ENCODE measurements around the gene TAX1BP3. TPM values are rescaled to one million over a fixed set of nuclear protein-coding genes. Genes with fewer than 3 reads are reported as not detected.

The TAX1BP3 gene
- total and polyA plus RNA-seq, 2 donors (not counting 1 experiment from before 2014, with no cell fraction given) = 121 to 141 TPM

DNA sequence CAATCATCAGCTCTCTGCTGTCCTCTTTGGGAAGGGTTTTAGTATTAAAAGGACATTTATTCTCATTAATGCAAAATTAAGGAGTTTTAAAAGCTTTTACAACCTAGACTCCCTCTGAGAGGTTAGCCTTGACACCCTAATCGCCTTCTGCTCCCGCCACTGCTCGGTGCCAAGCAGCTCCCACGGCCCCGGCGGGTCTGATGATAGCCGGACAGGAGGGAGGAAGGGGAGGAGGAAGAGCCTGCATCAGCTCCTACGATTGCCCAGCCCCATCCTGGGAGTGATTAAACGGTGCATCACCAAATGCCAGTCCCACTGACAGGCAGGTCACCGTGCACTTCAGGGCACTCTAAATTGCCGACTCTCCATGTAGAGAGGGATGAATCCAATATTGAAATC is 40.6 kb downstream of the TAX1BP3 start:
- Histone ChIP-seq H3K4me2 (ENCODE audit: extremely low read depth, insufficient read depth, low read length) (no peak overlapping the region), H2AFZ (ENCODE audit: low read length) (no peak overlapping the region), H4K20me1 (ENCODE audit: control insufficient read depth, extremely low read depth, insufficient read depth, low read length) (no peaks in the 10 kb centered on the region), H3K79me2 (ENCODE audit: control insufficient read depth, insufficient read depth, low read length) (no peaks in the 10 kb centered on the region), H3K4me3 (replicated peaks in 1 of 4; ENCODE audit: control extremely low read depth in 1 of 4, insufficient read depth in 1 of 4, low read depth in 3 of 4, low read length in 4 of 4) (no peak overlapping the region), H3K9me3 (ENCODE audit: control insufficient read depth, insufficient read depth, low read depth, low read length) (no peaks in the 10 kb centered on the region), H3K4me1 (ENCODE audit: control insufficient read depth, extremely low read depth, insufficient read depth, low read length) (no peaks in the 10 kb centered on the region), H3K27ac (ENCODE audit: insufficient read depth, low read length) (no peak overlapping the region), H3K36me3 (ENCODE audit: control insufficient read depth, insufficient read depth, low read length) (peaks cover 14% of the 10 kb centered on the region), H3K9ac (ENCODE audit: insufficient read depth, low read length) (no peak overlapping the region), H3K27me3 (ENCODE audit: control insufficient read depth, insufficient read depth, low read length) (no peaks in the 10 kb centered on the region)
- no peak for DNase-seq (ENCODE audit: low read depth in 2 of 2)
- TF ChIP-seq, protein P1, sequence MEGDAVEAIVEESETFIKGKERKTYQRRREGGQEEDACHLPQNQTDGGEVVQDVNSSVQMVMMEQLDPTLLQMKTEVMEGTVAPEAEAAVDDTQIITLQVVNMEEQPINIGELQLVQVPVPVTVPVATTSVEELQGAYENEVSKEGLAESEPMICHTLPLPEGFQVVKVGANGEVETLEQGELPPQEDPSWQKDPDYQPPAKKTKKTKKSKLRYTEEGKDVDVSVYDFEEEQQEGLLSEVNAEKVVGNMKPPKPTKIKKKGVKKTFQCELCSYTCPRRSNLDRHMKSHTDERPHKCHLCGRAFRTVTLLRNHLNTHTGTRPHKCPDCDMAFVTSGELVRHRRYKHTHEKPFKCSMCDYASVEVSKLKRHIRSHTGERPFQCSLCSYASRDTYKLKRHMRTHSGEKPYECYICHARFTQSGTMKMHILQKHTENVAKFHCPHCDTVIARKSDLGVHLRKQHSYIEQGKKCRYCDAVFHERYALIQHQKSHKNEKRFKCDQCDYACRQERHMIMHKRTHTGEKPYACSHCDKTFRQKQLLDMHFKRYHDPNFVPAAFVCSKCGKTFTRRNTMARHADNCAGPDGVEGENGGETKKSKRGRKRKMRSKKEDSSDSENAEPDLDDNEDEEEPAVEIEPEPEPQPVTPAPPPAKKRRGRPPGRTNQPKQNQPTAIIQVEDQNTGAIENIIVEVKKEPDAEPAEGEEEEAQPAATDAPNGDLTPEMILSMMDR (conservative IDR thresholded peaks at IDR 0.05 in 1 of 2, IDR thresholded peaks at IDR 0.05 in 1 of 2; ENCODE audit: low read depth in 1 of 2, low read length in 2 of 2) = no peak
- no peak for TF ChIP-seq EZH2 (IDR thresholded peaks at IDR 0.05; ENCODE audit: low read length, missing control alignments)

DNA sequence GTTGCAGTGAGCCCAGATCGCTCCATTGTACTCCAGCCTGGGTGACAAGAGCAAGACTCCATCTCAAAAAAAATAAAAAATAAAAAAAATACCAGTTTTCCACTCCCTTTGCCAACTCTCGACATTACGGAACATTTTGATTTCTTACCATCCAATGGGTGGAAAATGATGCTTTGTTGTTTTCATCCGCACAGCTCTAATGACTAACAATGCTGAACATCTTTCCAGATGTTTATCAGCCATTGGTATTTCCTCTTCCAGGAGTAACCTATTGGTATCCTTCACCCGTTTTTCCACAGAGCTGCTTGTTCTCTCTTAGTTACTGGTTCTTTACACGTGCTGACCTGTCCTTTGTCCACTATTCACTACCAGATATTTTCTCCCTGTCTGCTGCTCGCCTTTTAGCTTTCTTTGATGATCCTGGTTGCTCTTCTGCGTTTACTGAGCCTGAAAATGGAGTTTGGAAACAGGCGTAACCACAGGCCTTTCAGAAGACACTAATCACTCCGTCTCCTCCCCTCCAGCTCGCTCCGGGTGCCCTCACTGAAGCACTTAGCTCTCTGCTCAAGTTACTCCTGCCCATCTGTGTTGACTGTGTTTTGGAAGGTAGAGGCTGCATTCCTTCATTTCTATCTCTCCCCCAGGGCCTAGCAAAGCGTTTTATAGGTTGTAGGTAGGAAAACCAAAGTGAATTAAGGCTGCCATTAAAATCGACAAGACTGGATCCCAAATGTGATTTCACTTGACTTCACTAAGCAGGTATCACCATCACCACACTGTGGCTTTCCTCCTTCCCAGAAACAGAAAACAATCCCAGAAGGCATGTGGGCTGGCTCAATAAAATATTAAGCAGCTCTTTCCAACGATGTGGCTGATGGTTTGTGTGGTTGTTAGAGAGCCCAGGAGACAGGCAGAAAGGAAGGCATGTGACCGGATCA is 41.3 kb downstream of the TAX1BP3 start:
- H3K4me3 ChIP-seq (replicated peaks in 1 of 4; ENCODE audit: control extremely low read depth in 1 of 4, insufficient read depth in 1 of 4, low read depth in 3 of 4, low read length in 4 of 4) = no peak overlapping the region
- H2AFZ ChIP-seq (ENCODE audit: low read length) = no peak overlapping the region
- TF ChIP-seq, protein P1 (conservative IDR thresholded peaks at IDR 0.05 in 1 of 2, IDR thresholded peaks at IDR 0.05 in 1 of 2; ENCODE audit: low read depth in 1 of 2, low read length in 2 of 2) = no peak
- no peak for TF ChIP-seq EZH2 (IDR thresholded peaks at IDR 0.05; ENCODE audit: low read length, missing control alignments)
- H3K4me2 ChIP-seq (ENCODE audit: extremely low read depth, insufficient read depth, low read length) = no peak overlapping the region
- no peak overlapping the region for H3K27ac ChIP-seq (ENCODE audit: insufficient read depth, low read length)
- H3K27me3 ChIP-seq (ENCODE audit: control insufficient read depth, insufficient read depth, low read length) = no peaks in the 10 kb centered on the region
- DNase-seq (ENCODE audit: low read depth in 2 of 2) = no peak
- peaks cover 14% of the 10 kb centered on the region for H3K36me3 ChIP-seq (ENCODE audit: control insufficient read depth, insufficient read depth, low read length)
- H4K20me1 ChIP-seq (ENCODE audit: control insufficient read depth, extremely low read depth, insufficient read depth, low read length) = no peaks in the 10 kb centered on the region
- no peaks in the 10 kb centered on the region for H3K79me2 ChIP-seq (ENCODE audit: control insufficient read depth, insufficient read depth, low read length)
- no peak overlapping the region for H3K9ac ChIP-seq (ENCODE audit: insufficient read depth, low read length)
- no peaks in the 10 kb centered on the region for H3K4me1 ChIP-seq (ENCODE audit: control insufficient read depth, extremely low read depth, insufficient read depth, low read length)
- H3K9me3 ChIP-seq (ENCODE audit: control insufficient read depth, insufficient read depth, low read depth, low read length) = no peaks in the 10 kb centered on the region

DNA sequence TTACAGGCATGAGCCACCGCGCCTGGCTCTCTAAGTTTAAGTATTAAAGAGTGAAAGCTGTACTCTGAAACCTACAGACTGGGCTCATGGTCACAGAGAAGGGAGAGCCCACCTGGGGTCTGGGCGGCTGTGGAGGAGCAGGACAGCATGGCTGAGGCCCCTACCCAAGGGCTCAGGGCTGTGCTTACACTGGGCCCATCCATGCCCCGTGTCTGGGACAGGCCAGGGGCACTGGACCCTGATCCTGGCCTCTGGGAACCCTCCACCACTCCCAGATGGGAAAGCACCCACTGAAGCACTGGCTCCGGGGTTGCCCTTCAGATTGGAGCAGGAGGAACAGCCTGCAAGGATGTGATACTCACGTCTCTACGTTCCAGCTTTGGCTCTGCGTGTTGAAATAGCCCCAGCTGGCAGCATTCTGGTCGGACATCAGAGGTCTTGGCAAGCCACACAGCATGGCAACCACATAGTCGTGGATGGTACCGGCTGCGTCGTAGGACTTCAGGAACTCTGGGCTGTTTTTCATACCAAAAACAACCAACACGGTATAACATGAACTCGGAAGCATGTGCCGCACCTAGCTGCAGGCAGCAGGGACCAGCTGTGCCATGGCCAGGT is 45.3 kb downstream of the TAX1BP3 start:
- TF ChIP-seq EZH2 (IDR thresholded peaks at IDR 0.05; ENCODE audit: low read length, missing control alignments) = no peak
- TF ChIP-seq, protein P1 (conservative IDR thresholded peaks at IDR 0.05 in 1 of 2, IDR thresholded peaks at IDR 0.05 in 1 of 2; ENCODE audit: low read depth in 1 of 2, low read length in 2 of 2) = no peak
- no peak for DNase-seq (ENCODE audit: low read depth in 2 of 2)
- H3K27ac ChIP-seq (ENCODE audit: insufficient read depth, low read length) = no peak overlapping the region

More for the DNA sequence above, 45.3 kb downstream of the TAX1BP3 start:
- Histone ChIP-seq H3K9me3 (ENCODE audit: control insufficient read depth, insufficient read depth, low read depth, low read length) (no peaks in the 10 kb centered on the region), H3K4me3 (replicated peaks in 1 of 4; ENCODE audit: control extremely low read depth in 1 of 4, insufficient read depth in 1 of 4, low read depth in 3 of 4, low read length in 4 of 4) (no peak overlapping the region), H3K79me2 (ENCODE audit: control insufficient read depth, insufficient read depth, low read length) (no peaks in the 10 kb centered on the region), H3K4me2 (ENCODE audit: extremely low read depth, insufficient read depth, low read length) (no peak overlapping the region), H3K4me1 (ENCODE audit: control insufficient read depth, extremely low read depth, insufficient read depth, low read length) (no peaks in the 10 kb centered on the region), H3K36me3 (ENCODE audit: control insufficient read depth, insufficient read depth, low read length) (peaks cover 11% of the 10 kb centered on the region), H3K27me3 (ENCODE audit: control insufficient read depth, insufficient read depth, low read length) (no peaks in the 10 kb centered on the region), H2AFZ (ENCODE audit: low read length) (no peak overlapping the region), H4K20me1 (ENCODE audit: control insufficient read depth, extremely low read depth, insufficient read depth, low read length) (no peaks in the 10 kb centered on the region), H3K9ac (ENCODE audit: insufficient read depth, low read length) (no peak overlapping the region)
